ENCODE data around the gene EXOSC9.
"Not testable (repeated sequence)": the region's sequence is repeated elsewhere in the genome, so short reads cannot be mapped to it uniquely, and the experiment has no call there.

EXOSC9 gene

GRCh38 chr4:121800961-121801714 is at the start of gene EXOSC9:
Gene EXOSC9 (plus strand): TSS chr4:121801323. CDS start chr4:121801425, 102 bp downstream.
- DNase-seq (ENCODE audit: low read depth, low spot score) = peak; percentile 86
- Histone ChIP-seq H3K4me3 (peak within 1 kb of the TSS; percentile 90), H3K27ac (peak within 1 kb of the TSS; percentile 91), H3K9ac (ENCODE audit: insufficient read length) (peak within 1 kb of the TSS; percentile 96), H3K36me3 (ENCODE audit: insufficient read depth, low read length) (peaks cover 42% of the 10 kb centered on the region), H3K9me3 (ENCODE audit: low read depth, low read length) (no peaks in the 10 kb centered on the region)
- TF ChIP-seq POLR2AphosphoS5 (IDR thresholded peaks at IDR 0.05; ENCODE audit: borderline replicate concordance, low read depth, low read length) (peak; percentile 95), FOXP2 (optimal IDR thresholded peaks at IDR 0.05; ENCODE audit: control extremely low read depth, extremely low read length, insufficient read depth) (no peak), EZH2 (IDR thresholded peaks at IDR 0.05) (no peak)

GRCh38 chr4:121752142-121752541 is 49.0 kb upstream of the EXOSC9 start:
- not testable (repeated sequence) for H3K4me3 ChIP-seq; DNase-seq (ENCODE audit: low read depth, low spot score); H3K9me3 ChIP-seq (ENCODE audit: low read depth, low read length); H3K36me3 ChIP-seq (ENCODE audit: insufficient read depth, low read length); H3K9ac ChIP-seq (ENCODE audit: insufficient read length); H3K27ac ChIP-seq

- H3K4me3 ChIP-seq = no peak overlapping the region
- no peak for TF ChIP-seq EZH2 (IDR thresholded peaks at IDR 0.05)
- no peak for TF ChIP-seq POLR2AphosphoS5 (IDR thresholded peaks at IDR 0.05; ENCODE audit: borderline replicate concordance, low read depth, low read length)
- TF ChIP-seq FOXP2 (optimal IDR thresholded peaks at IDR 0.05; ENCODE audit: control extremely low read depth, extremely low read length, insufficient read depth) = no peak
- no peaks in the 10 kb centered on the region for H3K9me3 ChIP-seq (ENCODE audit: low read depth, low read length)
- H3K36me3 ChIP-seq (ENCODE audit: insufficient read depth, low read length) = no peaks in the 10 kb centered on the region
- DNase-seq (ENCODE audit: low read depth, low spot score) = no peak
- H3K9ac ChIP-seq (ENCODE audit: insufficient read length) = no peak overlapping the region
- H3K27ac ChIP-seq = no peak overlapping the region
Observed at GRCh38 chr4:121758925-121759568, 42.1 kb upstream of the EXOSC9 start.

GRCh38 chr4:121760205-121760604 is 40.9 kb upstream of the EXOSC9 start:
- Histone ChIP-seq H3K9me3 (ENCODE audit: low read depth, low read length) (no peaks in the 10 kb centered on the region), H3K36me3 (ENCODE audit: insufficient read depth, low read length) (no peaks in the 10 kb centered on the region), H3K4me3 (no peak overlapping the region), H3K27ac (no peak overlapping the region), H3K9ac (ENCODE audit: insufficient read length) (no peak overlapping the region)
- TF ChIP-seq FOXP2 (optimal IDR thresholded peaks at IDR 0.05; ENCODE audit: control extremely low read depth, extremely low read length, insufficient read depth) (no peak), EZH2 (IDR thresholded peaks at IDR 0.05) (no peak), POLR2AphosphoS5 (IDR thresholded peaks at IDR 0.05; ENCODE audit: borderline replicate concordance, low read depth, low read length) (no peak)
- no peak for DNase-seq (ENCODE audit: low read depth, low spot score)

- TF ChIP-seq FOXP2 (optimal IDR thresholded peaks at IDR 0.05; ENCODE audit: control extremely low read depth, extremely low read length, insufficient read depth) = no peak
- no peak for TF ChIP-seq POLR2AphosphoS5 (IDR thresholded peaks at IDR 0.05; ENCODE audit: borderline replicate concordance, low read depth, low read length)
- TF ChIP-seq EZH2 (IDR thresholded peaks at IDR 0.05) = no peak
- Histone ChIP-seq H3K27ac (no peak overlapping the region), H3K9me3 (ENCODE audit: low read depth, low read length) (no peaks in the 10 kb centered on the region), H3K9ac (ENCODE audit: insufficient read length) (no peak overlapping the region), H3K4me3 (peak overlapping the region; percentile 70), H3K36me3 (ENCODE audit: insufficient read depth, low read length) (no peaks in the 10 kb centered on the region)
- no peak for DNase-seq (ENCODE audit: low read depth, low spot score)
Observed at GRCh38 chr4:121764303-121764701, 36.8 kb upstream of the EXOSC9 start.

GRCh38 chr4:121764702-121765367 is 36.3 kb upstream of the EXOSC9 start, which contains the start of gene SMIM43:
Gene SMIM43 (minus strand): TSS chr4:121765164. CDS start chr4:121765105, 59 bp downstream.
- Histone ChIP-seq H3K9ac (ENCODE audit: insufficient read length) (no peak within 1 kb of the TSS), H3K27ac (no peak within 1 kb of the TSS), H3K9me3 (ENCODE audit: low read depth, low read length) (no peaks in the 10 kb centered on the region), H3K36me3 (ENCODE audit: insufficient read depth, low read length) (no peaks in the 10 kb centered on the region), H3K4me3 (peak within 1 kb of the TSS; percentile 70)
- DNase-seq (ENCODE audit: low read depth, low spot score) = no peak
- no peak for TF ChIP-seq POLR2AphosphoS5 (IDR thresholded peaks at IDR 0.05; ENCODE audit: borderline replicate concordance, low read depth, low read length)
- no peak for TF ChIP-seq EZH2 (IDR thresholded peaks at IDR 0.05)
- no peak for TF ChIP-seq FOXP2 (optimal IDR thresholded peaks at IDR 0.05; ENCODE audit: control extremely low read depth, extremely low read length, insufficient read depth)

- H3K4me3 ChIP-seq = peak overlapping the region; percentile 70
- H3K9me3 ChIP-seq (ENCODE audit: low read depth, low read length) = no peaks in the 10 kb centered on the region
- no peak overlapping the region for H3K9ac ChIP-seq (ENCODE audit: insufficient read length)
- no peaks in the 10 kb centered on the region for H3K36me3 ChIP-seq (ENCODE audit: insufficient read depth, low read length)
- no peak overlapping the region for H3K27ac ChIP-seq
- TF ChIP-seq EZH2 (IDR thresholded peaks at IDR 0.05) (no peak), FOXP2 (optimal IDR thresholded peaks at IDR 0.05; ENCODE audit: control extremely low read depth, extremely low read length, insufficient read depth) (no peak), POLR2AphosphoS5 (IDR thresholded peaks at IDR 0.05; ENCODE audit: borderline replicate concordance, low read depth, low read length) (no peak)
- DNase-seq (ENCODE audit: low read depth, low spot score) = no peak
Observed at GRCh38 chr4:121765368-121765705, 35.8 kb upstream of the EXOSC9 start.

GRCh38 chr4:121765971-121766538 is 35.1 kb upstream of the EXOSC9 start:
- H3K9me3 ChIP-seq (ENCODE audit: low read depth, low read length) = no peaks in the 10 kb centered on the region
- TF ChIP-seq EZH2 (IDR thresholded peaks at IDR 0.05) (no peak), FOXP2 (optimal IDR thresholded peaks at IDR 0.05; ENCODE audit: control extremely low read depth, extremely low read length, insufficient read depth) (no peak), POLR2AphosphoS5 (IDR thresholded peaks at IDR 0.05; ENCODE audit: borderline replicate concordance, low read depth, low read length) (no peak)
- H3K4me3 ChIP-seq = no peak overlapping the region
- H3K9ac ChIP-seq (ENCODE audit: insufficient read length) = no peak overlapping the region
- H3K27ac ChIP-seq = no peak overlapping the region
- DNase-seq (ENCODE audit: low read depth, low spot score) = no peak
- no peaks in the 10 kb centered on the region for H3K36me3 ChIP-seq (ENCODE audit: insufficient read depth, low read length)
